H9 (cell line): Measurements from ENCODE around the gene ETNK2. TPM values are rescaled to one million over a fixed set of nuclear protein-coding genes. Genes with fewer than 3 reads are reported as not detected.

ENCODE experiments used
- DNase-seq: peaks from one replicate; pipeline ENCODE4 v3.0.0-alpha.2; 2017
- H2AFZ ChIP-seq: one replicate; pipeline ENCODE4 v1.6.1; 2013; ENCODE audit warnings: mild to moderate bottlenecking, low read length, control low read depth, moderate library complexity
- H2AK5ac ChIP-seq: 2 replicates; pipeline ENCODE4 v1.6.1; 2013; ENCODE audit warnings: low read length, control low read depth, mixed read lengths; ENCODE audit not compliant: insufficient read length
- H2BK120ac ChIP-seq: one replicate; pipeline ENCODE4 v1.6.1; 2013; ENCODE audit warnings: low read depth, mild to moderate bottlenecking, low read length, control low read depth, inconsistent platforms; ENCODE audit not compliant: poor library complexity, severe bottlenecking
- H2BK12ac ChIP-seq: 2 replicates; pipeline ENCODE4 v1.6.1; 2013; ENCODE audit warnings: low read length, control low read depth, mixed read lengths, low read depth; ENCODE audit not compliant: insufficient read length
- H2BK15ac ChIP-seq: 2 replicates; pipeline ENCODE4 v1.6.1; 2013; ENCODE audit warnings: low read depth, low read length, control low read depth
- H2BK20ac ChIP-seq: one replicate; pipeline ENCODE4 v1.6.1; 2013; ENCODE audit warnings: low read depth, mild to moderate bottlenecking, low read length, control low read depth, inconsistent platforms; ENCODE audit not compliant: poor library complexity, severe bottlenecking
- H2BK5ac ChIP-seq: 2 replicates; pipeline ENCODE4 v1.6.1; 2013; ENCODE audit warnings: low read length, control low read depth, mixed read lengths; ENCODE audit not compliant: insufficient read length
- H3K14ac ChIP-seq: 2 replicates; pipeline ENCODE4 v1.6.1; 2013; ENCODE audit warnings: low read length, control low read depth; ENCODE audit not compliant: insufficient read depth
- H3K18ac ChIP-seq: 2 replicates; pipeline ENCODE4 v1.6.1; 2013; ENCODE audit warnings: low read depth, mild to moderate bottlenecking, mixed read lengths, low read length, control low read depth; ENCODE audit not compliant: insufficient read length
- H3K23ac ChIP-seq: 2 replicates; pipeline ENCODE4 v1.6.1; 2013; ENCODE audit warnings: low read length, control low read depth, mixed read lengths, low read depth; ENCODE audit not compliant: insufficient read length
- H3K23me2 ChIP-seq: 2 replicates; pipeline ENCODE4 v1.6.1; 2013; ENCODE audit warnings: low read depth, mild to moderate bottlenecking, mixed read lengths, low read length, control low read depth; ENCODE audit not compliant: insufficient read length, poor library complexity, severe bottlenecking
- H3K27ac ChIP-seq: 2 replicates; pipeline ENCODE4 v1.5.1; 2013; ENCODE audit warnings: low read length, control low read depth, mixed read lengths, low read depth; ENCODE audit not compliant: insufficient read length
- H3K27me3 ChIP-seq: 2 replicates; pipeline ENCODE4 v1.6.1; 2013; ENCODE audit warnings: low read length, control low read depth, inconsistent platforms; ENCODE audit not compliant: insufficient read depth
- H3K4ac ChIP-seq: 2 replicates; pipeline ENCODE4 v1.6.1; 2013; ENCODE audit warnings: low read depth, mild to moderate bottlenecking, control low read depth, inconsistent platforms, low read length, moderate library complexity
- H3K4me1 ChIP-seq: 2 replicates; pipeline ENCODE4 v1.6.1; 2013; ENCODE audit warnings: low read length, control low read depth, inconsistent platforms; ENCODE audit not compliant: insufficient read depth
- H3K4me2 ChIP-seq: 2 replicates; pipeline ENCODE4 v1.6.1; 2013; ENCODE audit warnings: low read length, control low read depth, mixed read lengths; ENCODE audit not compliant: insufficient read length, insufficient read depth
- H3K56ac ChIP-seq: 2 replicates; pipeline ENCODE4 v1.6.1; 2013; ENCODE audit warnings: low read depth, mild to moderate bottlenecking, mixed read lengths, low read length, control low read depth; ENCODE audit not compliant: insufficient read length
- H3K79me1 ChIP-seq: 2 replicates; pipeline ENCODE4 v1.6.1; 2013; ENCODE audit warnings: low read depth, mild to moderate bottlenecking, moderate library complexity, low read length, control low read depth, inconsistent platforms; ENCODE audit not compliant: insufficient read depth, poor library complexity, severe bottlenecking
- H3K79me2 ChIP-seq: 2 replicates; pipeline ENCODE4 v1.6.1; 2013; ENCODE audit warnings: low read length, control low read depth, inconsistent platforms; ENCODE audit not compliant: insufficient read depth
- H3K9ac ChIP-seq: 2 replicates; pipeline ENCODE4 v1.6.1; 2013; ENCODE audit warnings: low read length, control low read depth, mixed read lengths; ENCODE audit not compliant: insufficient read length; ENCODE audit errors: extremely low read depth
- H3K9me3 ChIP-seq: one replicate; pipeline ENCODE4 v1.6.1; 2013; ENCODE audit warnings: low read depth, low read length, inconsistent platforms; ENCODE audit not compliant: control insufficient read depth
- H3T11ph ChIP-seq: one replicate; pipeline ENCODE4 v1.6.1; 2013; ENCODE audit warnings: mild to moderate bottlenecking, low read length, control low read depth, inconsistent platforms
- H4K20me1 ChIP-seq: one replicate; pipeline ENCODE4 v1.6.1; 2013; ENCODE audit not compliant: control insufficient read depth, insufficient read length, insufficient read depth
- H4K5ac ChIP-seq: 2 replicates; pipeline ENCODE4 v1.6.1; 2013; ENCODE audit warnings: low read depth, mild to moderate bottlenecking, mixed read lengths, low read length, control low read depth; ENCODE audit not compliant: insufficient read length
- H4K8ac ChIP-seq: replicated peaks from 2 replicates; pipeline ENCODE4 v1.6.1; 2013; ENCODE audit warnings: low read length, control low read depth, mixed read lengths, low read depth; ENCODE audit not compliant: insufficient read length
- H4K91ac ChIP-seq: 2 replicates; pipeline ENCODE4 v1.6.1; 2013; ENCODE audit warnings: low read depth, mild to moderate bottlenecking, moderate library complexity, mixed read lengths, low read length, control low read depth; ENCODE audit not compliant: insufficient read length
- H3K27ac Mint-ChIP-seq, 3 experiments: 2 replicates in 2 of 3; 3 replicates in 1 of 3; pipeline ENCODE4 v1.8.0; 2020 to 2021; ENCODE audit warnings: mixed read lengths in 3 of 3, mild to moderate bottlenecking in 1 of 3, moderate library complexity in 1 of 3
- H3K27me3 Mint-ChIP-seq: 2 replicates; pipeline ENCODE4 v1.8.0; 2021; ENCODE audit warnings: low read depth, mild to moderate bottlenecking, moderate library complexity, mixed read lengths
- H3K36me3 Mint-ChIP-seq, 3 experiments: 2 replicates in 2 of 3; 3 replicates in 1 of 3; pipeline ENCODE4 v1.8.0; 2020 to 2021; ENCODE audit warnings: low read depth in 3 of 3, mixed read lengths in 3 of 3; ENCODE audit not compliant: insufficient read depth in 1 of 3
- H3K4me1 Mint-ChIP-seq, 2 experiments: 2 replicates each; pipeline ENCODE4 v1.8.0; 2020; ENCODE audit warnings: mixed read lengths in 2 of 2
- H3K4me3 Mint-ChIP-seq, 2 experiments: 2 replicates in 1 of 2; 3 replicates in 1 of 2; pipeline ENCODE4 v1.8.0; 2020 to 2021; ENCODE audit warnings: mild to moderate bottlenecking in 2 of 2, mixed read lengths in 2 of 2, moderate library complexity in 1 of 2
- H3K9me3 Mint-ChIP-seq, 2 experiments: 2 replicates in 1 of 2; 3 replicates in 1 of 2; pipeline ENCODE4 v1.8.0; 2020; ENCODE audit warnings: mild to moderate bottlenecking in 2 of 2, mixed read lengths in 2 of 2, moderate library complexity in 1 of 2
- CTCF ChIP-seq: fragments of 200-600 bp; sonication (generic); conservative IDR thresholded peaks from 3 replicates; pipeline ENCODE4 v1.8.0; 2021; ENCODE audit warnings: antibody characterized with exemption, mild to moderate bottlenecking
- WGBS: extraction: QIAGEN DNeasy Blood & Tissue Kit; methylation state at CpG from one replicate; pipeline ENCODE4 v1.1.7; 2013; ENCODE audit warnings: missing lambda C conversion rate, low lambda C conversion rate, mixed read lengths; ENCODE audit not compliant: insufficient read length; ENCODE audit errors: extremely low coverage; 5-methylcytosine and 5-hydroxymethylcytosine counted together
- total RNA-seq: library from RNA; stranded (reverse); gene quantifications from 2 replicates; pipeline ENCODE4 v1.2.1, GENCODE V29; 2021

The ETNK2 gene
- total RNA-seq, 1 experiment from 2014 or later, result 17.6 TPM

- H3K18ac ChIP-seq, result no peak overlapping the region
- no peak overlapping the region for H2BK20ac ChIP-seq
- Mint-ChIP-seq H3K4me3 (no peak overlapping the region), H3K36me3 (peaks cover 3 to 22% (median 10%) of the 10 kb centered on the region in 3 experiments; a peak in 5 of 7 replicates), H3K27ac (no peak overlapping the region; a peak in 2 of 7 replicates), H3K9me3 (no peaks in the 10 kb centered on the region), H3K4me1 (peaks cover 10 to 11% of the 10 kb centered on the region in 2 experiments), H3K27me3 (peaks cover 12% of the 10 kb centered on the region)
- no peak overlapping the region for H2BK5ac ChIP-seq
- no peak overlapping the region for H3K4ac ChIP-seq
- DNase-seq, result no peak
- H2AK5ac ChIP-seq, result no peak overlapping the region
- no peaks in the 10 kb centered on the region for H3K27me3 ChIP-seq
- H4K20me1 ChIP-seq, result no peaks in the 10 kb centered on the region
- no peak overlapping the region for H3K27ac ChIP-seq
- no peak overlapping the region for H3K56ac ChIP-seq
- no peaks in the 10 kb centered on the region for H3K79me1 ChIP-seq
- no peak for TF ChIP-seq CTCF
- no peaks in the 10 kb centered on the region for H3K23me2 ChIP-seq
- H2AFZ ChIP-seq, result no peak overlapping the region
- no peak overlapping the region for H3K14ac ChIP-seq
- H2BK15ac ChIP-seq, result no peak overlapping the region
- H2BK120ac ChIP-seq, result no peak overlapping the region
- H2BK12ac ChIP-seq, result no peak overlapping the region
- H4K91ac ChIP-seq, result no peak overlapping the region
- H3K4me1 ChIP-seq, result no peaks in the 10 kb centered on the region
- no peak overlapping the region for H3K4me2 ChIP-seq
- no peak overlapping the region for H4K8ac ChIP-seq
- no peaks in the 10 kb centered on the region for H3K79me2 ChIP-seq
- no CpG with 5 or more reads among the region's 3 CpGs for WGBS
- no peaks in the 10 kb centered on the region for H3K9me3 ChIP-seq
- no peak overlapping the region for H3T11ph ChIP-seq
- no peak overlapping the region for H3K23ac ChIP-seq
- H3K9ac ChIP-seq, result no peak overlapping the region
- H4K5ac ChIP-seq, result no peak overlapping the region
These were observed 10.7 kb downstream of the ETNK2 start for GRCh38 chr1:204141131-204141530.
